Stimulated activated CD4-positive, alpha-beta T cell treated with anti-CD3 and anti-CD28 coated beads, Interleukin-1b, Interleukin-23, amount 100 ng/mL, for 24 hours (primary cell): ENCODE data around the gene MINAR2.
A peak's percentile ranks its signal among the peaks of the same experiment; 100 is the strongest.

Experiments
- DNase-seq, 4 experiments: peaks; one replicate each; pipeline ENCODE4 v3.0.0-alpha.2; 2020; ENCODE audit warnings: low read depth in 4 of 4, low spot score in 1 of 4

The MINAR2 gene

GRCh38 chr5:129747572-129748407 lies at the start of gene MINAR2:
Gene MINAR2 (plus strand): TSS chr5:129748094. CDS start chr5:129748191, 97 bp downstream.
- DNase-seq = no peak

DNA sequence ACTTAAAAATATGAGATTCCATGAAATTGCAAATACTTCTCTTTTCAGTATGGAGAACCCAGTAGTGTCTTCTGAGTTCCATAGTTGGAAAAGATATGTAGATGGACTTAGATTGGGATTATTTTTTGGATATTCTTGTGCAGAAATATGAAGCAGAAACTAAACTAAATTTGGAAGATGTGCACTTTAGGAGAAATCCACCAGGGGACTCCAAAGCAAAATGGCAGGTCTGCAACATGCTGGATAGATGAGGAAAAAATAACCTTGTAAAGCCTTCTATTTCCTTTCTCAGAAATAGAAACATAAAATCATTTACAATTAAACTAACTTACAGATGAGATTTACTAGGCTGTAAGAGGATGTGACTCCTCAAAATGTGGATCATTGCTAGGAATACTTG lies 49.2 kb upstream of the MINAR2 start:
- no peak for DNase-seq

DNA sequence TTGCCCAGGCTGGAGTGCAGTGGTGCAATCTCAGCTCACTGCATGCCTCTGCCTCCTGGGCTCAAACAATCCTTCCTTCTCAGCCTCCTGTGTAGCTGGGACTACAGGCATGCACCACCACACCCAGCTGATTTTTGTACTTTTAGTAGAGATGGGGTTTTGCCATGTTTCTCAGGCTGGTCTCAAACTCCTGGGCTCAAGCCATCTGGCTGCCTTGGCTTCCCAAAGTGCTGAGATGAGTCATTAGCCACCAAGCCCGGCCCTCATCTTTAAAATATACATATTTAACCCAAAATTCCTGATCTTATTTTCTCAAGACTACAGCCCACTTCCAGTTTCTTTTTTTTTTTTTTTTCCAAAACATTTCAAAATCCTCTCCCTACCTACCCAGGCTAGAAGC lies 31.7 kb upstream of the MINAR2 start:
- DNase-seq = no peak

- DNase-seq = no peak
Measured at GRCh38 chr5:129716651-129717050, 31.2 kb upstream of the MINAR2 start.

GRCh38 chr5:129717751-129718310 lies 30.1 kb upstream of the MINAR2 start:
- DNase-seq = no peak

GRCh38 chr5:129718471-129719090 lies 29.3 kb upstream of the MINAR2 start:
- DNase-seq = no peak

GRCh38 chr5:129724222-129724621 lies 23.7 kb upstream of the MINAR2 start:
- no peak for DNase-seq

GRCh38 chr5:129724647-129725046 lies 23.2 kb upstream of the MINAR2 start:
- no peak for DNase-seq

GRCh38 chr5:129739773-129740172 lies 8.1 kb upstream of the MINAR2 start:
- no peak for DNase-seq

DNA sequence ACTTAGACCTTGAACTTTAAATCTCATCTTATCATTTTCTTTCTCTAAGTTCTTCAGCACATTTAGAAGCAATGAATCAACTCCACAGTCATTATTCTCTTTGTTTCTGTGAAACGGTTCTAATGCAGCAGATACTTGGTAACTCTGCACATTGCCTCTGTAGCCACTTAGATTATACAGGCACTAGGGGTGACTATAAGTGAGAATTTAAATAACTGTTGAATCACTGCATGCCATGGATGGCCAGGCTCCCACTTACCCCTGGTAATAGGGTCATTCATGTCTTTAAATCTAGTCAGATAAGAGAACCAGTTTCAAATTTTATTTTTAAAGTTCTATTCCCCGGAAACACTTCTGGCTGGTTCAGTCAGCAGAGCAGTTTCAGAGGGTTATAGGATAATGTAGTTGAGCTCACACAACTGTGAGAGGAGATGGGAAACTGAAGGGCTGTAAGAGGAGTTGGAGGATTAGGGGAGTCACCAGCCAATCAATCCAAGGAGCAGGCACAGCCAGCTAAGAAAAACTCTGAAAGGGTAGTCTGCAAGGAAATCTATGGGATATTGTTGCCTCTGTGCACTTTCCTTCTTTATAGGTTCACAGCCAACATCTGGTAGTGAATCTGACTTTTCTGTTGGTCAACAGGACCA lies 4.2 kb upstream of the MINAR2 start:
- DNase-seq = no peak

GRCh38 chr5:129745997-129746396 lies 1.9 kb upstream of the MINAR2 start:
- DNase-seq = no peak

- DNase-seq = no peak
Measured at GRCh38 chr5:129746876-129747275, 1.0 kb upstream of the MINAR2 start.

GRCh38 chr5:129748913-129749880 lies 1.3 kb downstream of the MINAR2 start:
- no peak for DNase-seq

- DNase-seq = no peak
Measured at GRCh38 chr5:129760636-129761325, 12.9 kb downstream of the MINAR2 start.

GRCh38 chr5:129763651-129764050 lies 15.8 kb downstream of the MINAR2 start:
- DNase-seq = no peak

DNA sequence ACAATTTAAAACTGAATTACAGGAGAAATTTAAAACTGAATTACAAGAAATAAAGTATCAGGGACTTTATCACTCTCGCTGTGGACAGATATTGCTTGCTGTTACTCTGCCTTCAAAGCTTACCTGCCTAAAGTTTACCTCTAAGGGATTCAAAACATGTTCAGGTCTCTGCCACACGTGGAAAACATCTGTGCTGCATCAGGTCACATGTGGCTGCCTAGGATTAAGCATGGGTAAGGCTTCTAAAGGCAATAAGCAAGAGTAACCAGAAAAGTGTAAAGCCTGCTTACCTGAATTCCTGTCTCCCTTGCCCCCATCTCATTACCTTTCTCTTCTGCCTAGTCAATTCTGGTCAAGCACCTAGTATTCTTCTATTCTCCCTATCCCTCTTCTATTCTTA lies 18.9 kb downstream of the MINAR2 start:
- DNase-seq = no peak

GRCh38 chr5:129767927-129768380 lies 20.1 kb downstream of the MINAR2 start:
- DNase-seq = peak; percentile 33 to 46 (median 40)

GRCh38 chr5:129768735-129769134 lies 20.8 kb downstream of the MINAR2 start:
- no peak for DNase-seq

DNA sequence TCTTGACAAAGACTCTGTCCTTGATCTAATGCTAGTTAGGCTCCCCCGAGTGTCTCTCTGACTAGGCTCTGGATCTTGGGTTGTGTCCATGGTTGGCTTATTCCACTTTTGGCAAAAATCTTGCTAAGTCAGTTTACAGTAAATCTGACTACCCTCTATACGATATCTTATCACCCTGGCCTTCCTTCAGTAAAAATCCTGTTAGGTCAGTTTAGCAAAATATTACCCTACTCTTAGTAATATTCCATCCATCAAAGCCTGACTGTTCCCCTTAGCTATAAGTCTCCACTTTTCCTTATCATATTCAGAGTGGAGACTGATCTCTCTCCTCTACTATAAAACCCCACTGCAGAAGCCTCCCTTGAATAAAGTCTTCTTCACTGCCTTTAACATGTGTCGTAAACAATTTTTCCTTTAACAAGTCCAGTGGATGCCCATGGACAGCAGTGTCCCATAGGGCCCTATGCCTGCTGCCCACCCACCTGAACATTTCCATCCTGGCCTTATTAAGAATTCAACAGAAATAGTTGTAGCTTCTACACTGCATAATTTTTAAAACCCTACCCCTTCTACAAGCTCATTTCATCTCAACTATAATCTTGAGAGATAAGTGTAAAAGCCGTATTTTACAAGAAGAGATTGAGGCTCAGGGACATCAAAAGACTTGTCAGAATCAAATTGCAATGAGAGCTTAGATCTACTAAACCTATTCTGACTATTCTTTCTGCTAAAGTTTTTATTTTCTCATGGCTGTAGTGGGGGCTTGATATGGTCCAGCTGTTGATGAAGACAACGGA lies 22.3 kb downstream of the MINAR2 start:
- DNase-seq = no peak
